ENCODE measurements around the gene PLEKHG4B.

Gene PLEKHG4B

DNA sequence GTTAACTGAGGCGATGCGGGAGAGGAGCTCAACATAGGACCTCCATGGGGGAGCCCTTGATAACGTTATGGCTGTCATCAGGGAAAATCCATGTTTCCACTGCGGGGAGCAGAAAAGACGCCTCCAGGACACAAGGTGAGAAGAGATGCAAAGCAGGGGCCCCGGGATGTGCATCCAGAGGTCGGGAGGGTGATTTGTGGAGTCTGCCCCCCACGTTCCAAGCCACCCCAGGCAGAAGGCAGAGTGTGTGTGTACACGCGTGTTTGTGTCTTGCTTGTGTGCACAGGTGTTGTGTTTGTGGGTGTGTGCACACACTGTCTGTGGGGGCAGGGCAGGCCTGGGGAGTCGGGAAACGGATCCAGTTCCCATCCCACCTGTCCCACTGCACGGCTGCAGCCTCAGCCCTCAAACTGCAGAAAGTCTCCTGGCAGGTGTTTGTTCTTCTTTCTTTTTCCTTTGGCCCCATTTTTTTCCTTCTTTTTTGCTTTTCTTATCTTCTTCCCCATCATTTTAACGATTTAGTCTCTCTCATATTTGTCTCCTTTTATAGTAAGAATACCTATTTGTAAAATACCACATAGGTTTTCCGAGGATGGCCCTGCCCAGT lies 17.4 kb upstream of the PLEKHG4B start:
- no peak overlapping the region for H3K27ac ChIP-seq
- TF ChIP-seq CTCF (conservative IDR thresholded peaks at IDR 0.05) = no peak
- TF ChIP-seq ZFX (IDR thresholded peaks at IDR 0.05) = no peak

GRCh38 chr5:75331-76320 lies 16.3 kb upstream of the PLEKHG4B start:
- H3K27ac ChIP-seq = no peak overlapping the region
- TF ChIP-seq CTCF (conservative IDR thresholded peaks at IDR 0.05) = no peak
- no peak for TF ChIP-seq ZFX (IDR thresholded peaks at IDR 0.05)

- no peak overlapping the region for H3K27ac ChIP-seq
- no peak for TF ChIP-seq CTCF (conservative IDR thresholded peaks at IDR 0.05)
- no peak for TF ChIP-seq ZFX (IDR thresholded peaks at IDR 0.05)
Observed at GRCh38 chr5:76358-77169, 15.4 kb upstream of the PLEKHG4B start.

DNA sequence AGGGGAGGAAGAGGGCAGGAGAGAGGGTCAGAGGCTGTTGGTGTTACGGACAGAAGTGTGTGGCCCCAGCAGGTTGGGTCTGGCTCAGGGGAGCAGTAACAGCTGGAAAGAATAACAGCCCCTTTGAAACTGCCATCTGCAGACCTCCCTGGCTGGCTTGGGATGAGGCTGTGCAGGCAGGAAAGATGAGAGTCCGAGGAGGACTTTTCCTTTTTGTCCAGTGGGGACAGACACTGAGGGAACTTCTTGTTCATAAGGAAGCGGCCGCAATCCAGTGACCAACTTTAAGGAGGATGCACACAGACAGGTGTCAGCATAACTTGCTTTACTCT lies 14.8 kb upstream of the PLEKHG4B start:
- no peak overlapping the region for H3K27ac ChIP-seq

GRCh38 chr5:77546-77945 lies 14.4 kb upstream of the PLEKHG4B start:
- H3K27ac ChIP-seq = no peak overlapping the region
- TF ChIP-seq CTCF (conservative IDR thresholded peaks at IDR 0.05) (no peak), ZFX (IDR thresholded peaks at IDR 0.05) (no peak)

More for the DNA sequence above, 14.8 kb upstream of the PLEKHG4B start:
- TF ChIP-seq CTCF (conservative IDR thresholded peaks at IDR 0.05) (no peak), ZFX (IDR thresholded peaks at IDR 0.05) (no peak)

GRCh38 chr5:77957-78804 lies 13.8 kb upstream of the PLEKHG4B start:
- H3K27ac ChIP-seq = no peak overlapping the region
- TF ChIP-seq ZFX (IDR thresholded peaks at IDR 0.05) = no peak
- TF ChIP-seq CTCF (conservative IDR thresholded peaks at IDR 0.05) = peak; percentile 83
